Measurements from ENCODE around the gene SCN1A. TPM values are rescaled to one million over a fixed set of nuclear protein-coding genes. Genes with fewer than 3 reads are reported as not detected.

The SCN1A gene
- total RNA-seq, 4 donors from 2014 or later: not detected

GRCh38 chr2:166088634-166089033 is 39.2 kb downstream of the SCN1A start:
- H3K36me3 ChIP-seq: no peaks in the 10 kb centered on the region
- no peaks in the 10 kb centered on the region for H3K4me1 ChIP-seq
- ATAC-seq (no peak), DNase-seq (no peak)
- H3K27ac ChIP-seq: no peak overlapping the region
- no peak overlapping the region for H3K4me3 ChIP-seq
- H3K27me3 ChIP-seq: no peaks in the 10 kb centered on the region
- intact Hi-C loops (cut with DNase I; ENCODE audit: low total_unique reads) (no loop called here), in situ Hi-C loops (cut with MboI; ENCODE audit: low sequenced_read_pairs in 4 of 4) (no loop called here)
- H3K9me3 ChIP-seq: no peaks in the 10 kb centered on the region
- TF ChIP-seq, protein P1, sequence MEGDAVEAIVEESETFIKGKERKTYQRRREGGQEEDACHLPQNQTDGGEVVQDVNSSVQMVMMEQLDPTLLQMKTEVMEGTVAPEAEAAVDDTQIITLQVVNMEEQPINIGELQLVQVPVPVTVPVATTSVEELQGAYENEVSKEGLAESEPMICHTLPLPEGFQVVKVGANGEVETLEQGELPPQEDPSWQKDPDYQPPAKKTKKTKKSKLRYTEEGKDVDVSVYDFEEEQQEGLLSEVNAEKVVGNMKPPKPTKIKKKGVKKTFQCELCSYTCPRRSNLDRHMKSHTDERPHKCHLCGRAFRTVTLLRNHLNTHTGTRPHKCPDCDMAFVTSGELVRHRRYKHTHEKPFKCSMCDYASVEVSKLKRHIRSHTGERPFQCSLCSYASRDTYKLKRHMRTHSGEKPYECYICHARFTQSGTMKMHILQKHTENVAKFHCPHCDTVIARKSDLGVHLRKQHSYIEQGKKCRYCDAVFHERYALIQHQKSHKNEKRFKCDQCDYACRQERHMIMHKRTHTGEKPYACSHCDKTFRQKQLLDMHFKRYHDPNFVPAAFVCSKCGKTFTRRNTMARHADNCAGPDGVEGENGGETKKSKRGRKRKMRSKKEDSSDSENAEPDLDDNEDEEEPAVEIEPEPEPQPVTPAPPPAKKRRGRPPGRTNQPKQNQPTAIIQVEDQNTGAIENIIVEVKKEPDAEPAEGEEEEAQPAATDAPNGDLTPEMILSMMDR (IDR thresholded peaks at IDR 0.05 in 4 of 5, conservative IDR thresholded peaks at IDR 0.05 in 1 of 5): no peak
- no peak for TF ChIP-seq POLR2A (IDR thresholded peaks at IDR 0.05)

- DNase-seq (no peak), ATAC-seq (no peak)
- Histone ChIP-seq H3K4me3 (no peak overlapping the region), H3K27me3 (no peaks in the 10 kb centered on the region), H3K9me3 (no peaks in the 10 kb centered on the region), H3K4me1 (no peaks in the 10 kb centered on the region), H3K27ac (no peak overlapping the region), H3K36me3 (no peaks in the 10 kb centered on the region)
- in situ Hi-C loops (cut with MboI; ENCODE audit: low sequenced_read_pairs in 4 of 4) (no loop called here), intact Hi-C loops (cut with DNase I; ENCODE audit: low total_unique reads) (no loop called here)
- TF ChIP-seq POLR2A (IDR thresholded peaks at IDR 0.05): no peak
- TF ChIP-seq, protein P1 (IDR thresholded peaks at IDR 0.05 in 4 of 5, conservative IDR thresholded peaks at IDR 0.05 in 1 of 5): no peak
Measured at GRCh38 chr2:166084301-166084700, 43.5 kb downstream of the SCN1A start.

- Histone ChIP-seq H3K4me1 (no peaks in the 10 kb centered on the region), H3K4me3 (no peak overlapping the region), H3K27me3 (no peaks in the 10 kb centered on the region), H3K9me3 (no peaks in the 10 kb centered on the region), H3K27ac (no peak overlapping the region), H3K36me3 (no peaks in the 10 kb centered on the region)
- ATAC-seq (no peak), DNase-seq (no peak)
- intact Hi-C loops (cut with DNase I; ENCODE audit: low total_unique reads): no loop called here
- in situ Hi-C loops (cut with MboI; ENCODE audit: low sequenced_read_pairs in 4 of 4): no loop called here
- no peak for TF ChIP-seq POLR2A (IDR thresholded peaks at IDR 0.05)
- TF ChIP-seq, protein P1 (IDR thresholded peaks at IDR 0.05 in 4 of 5, conservative IDR thresholded peaks at IDR 0.05 in 1 of 5): no peak
Measured at GRCh38 chr2:166082736-166083135, 45.1 kb downstream of the SCN1A start.

DNA sequence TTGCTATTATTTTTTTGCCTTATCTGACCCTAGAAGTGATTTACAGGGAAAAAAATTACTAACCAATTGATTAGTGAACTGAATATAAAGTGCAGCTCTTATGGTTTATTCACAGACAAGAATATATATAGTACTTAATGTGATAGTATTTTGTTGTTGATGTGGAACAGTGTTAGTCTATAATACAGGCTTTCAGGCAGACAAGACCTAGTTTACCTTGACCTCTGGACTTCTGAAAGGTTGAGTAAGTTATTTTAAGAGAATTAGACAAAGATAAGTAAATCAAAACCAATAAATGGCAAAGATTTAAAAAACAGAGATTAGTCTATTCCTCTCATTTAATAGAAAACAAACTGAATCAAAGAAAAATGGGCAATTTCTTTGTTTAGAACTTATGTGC is 46.0 kb downstream of the SCN1A start:
- intact Hi-C loops (cut with DNase I; ENCODE audit: low total_unique reads): no loop called here
- Histone ChIP-seq H3K27ac (no peak overlapping the region), H3K36me3 (no peaks in the 10 kb centered on the region), H3K9me3 (no peaks in the 10 kb centered on the region), H3K27me3 (no peaks in the 10 kb centered on the region), H3K4me3 (no peak overlapping the region), H3K4me1 (no peaks in the 10 kb centered on the region)
- TF ChIP-seq, protein P1 (IDR thresholded peaks at IDR 0.05 in 4 of 5, conservative IDR thresholded peaks at IDR 0.05 in 1 of 5): no peak
- TF ChIP-seq POLR2A (IDR thresholded peaks at IDR 0.05): no peak
- no peak for DNase-seq
- in situ Hi-C loops (cut with MboI; ENCODE audit: low sequenced_read_pairs in 4 of 4): no loop called here
- ATAC-seq: no peak

- ATAC-seq: no peak
- TF ChIP-seq POLR2A (IDR thresholded peaks at IDR 0.05): no peak
- TF ChIP-seq, protein P1 (IDR thresholded peaks at IDR 0.05 in 4 of 5, conservative IDR thresholded peaks at IDR 0.05 in 1 of 5): no peak
- in situ Hi-C loops (cut with MboI; ENCODE audit: low sequenced_read_pairs in 4 of 4): no loop called here
Measured at GRCh38 chr2:166081131-166081632, 46.6 kb downstream of the SCN1A start.

More at GRCh38 chr2:166081131-166081632, 46.6 kb downstream of the SCN1A start:
- no peaks in the 10 kb centered on the region for H3K27me3 ChIP-seq
- H3K9me3 ChIP-seq: no peaks in the 10 kb centered on the region
- H3K4me3 ChIP-seq: no peak overlapping the region
- no peak overlapping the region for H3K27ac ChIP-seq
- intact Hi-C loops (cut with DNase I; ENCODE audit: low total_unique reads): no loop called here
- no peak for DNase-seq
- no peaks in the 10 kb centered on the region for H3K36me3 ChIP-seq
- no peaks in the 10 kb centered on the region for H3K4me1 ChIP-seq

All from gastrocnemius medialis (tissue), 4 donors.